ENCODE results near the gene TCP11L2.

DNA sequence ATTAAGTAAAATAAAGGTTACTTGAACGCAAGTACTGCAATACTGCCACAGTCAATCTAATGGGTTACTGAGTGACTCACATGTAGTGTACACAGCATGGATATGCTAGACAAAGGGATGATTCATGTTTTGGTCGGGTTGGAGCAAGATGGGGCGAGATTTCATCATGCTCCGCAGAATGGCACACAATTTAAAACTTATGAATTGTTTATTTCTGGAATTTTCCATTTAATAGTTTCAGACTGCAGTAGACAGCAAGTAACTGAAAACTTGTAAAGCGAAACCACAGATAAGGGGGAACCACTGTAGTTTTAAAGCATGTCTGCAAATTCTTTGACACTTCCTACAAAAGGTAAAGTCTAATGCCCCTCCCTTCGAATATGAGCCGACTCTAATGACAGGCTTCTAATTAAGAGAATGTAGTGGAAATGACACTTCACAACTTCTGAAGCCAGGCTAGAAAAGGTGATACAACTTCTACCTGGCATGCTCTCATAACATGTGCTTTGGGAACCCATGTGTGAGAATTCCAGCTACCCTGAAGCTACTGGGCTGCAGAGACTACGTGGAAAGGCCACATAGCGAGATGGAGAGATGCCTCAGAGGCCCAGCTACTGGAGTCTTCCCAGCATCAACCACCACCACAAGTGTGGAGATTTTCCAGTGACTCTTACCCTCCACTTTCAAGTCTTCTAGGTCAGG lies 13.9 kb upstream of the TCP11L2 start:
- TF ChIP-seq CTCF (conservative IDR thresholded peaks at IDR 0.05; ENCODE audit: low read length) (no peak), EZH2phosphoT487 (IDR thresholded peaks at IDR 0.05; ENCODE audit: borderline replicate concordance) (no peak)

Data from Loucy (cell line).